H1 (cell line): ENCODE data around the gene WDR13. TPM values are rescaled to one million over a fixed set of nuclear protein-coding genes. Genes with fewer than 3 reads are reported as not detected.

ENCODE experiments used
- CTCF ChIA-PET: fragments of 300-600 bp; sonication (Branson Sonifier 250); formaldehyde crosslinking; loops from one replicate; lab custom pipeline; 2021; ENCODE audit not compliant: partially characterized antibody; lab: Charles Lee
- POLR2A ChIA-PET: fragments of 300-600 bp; sonication (Branson Sonifier 250); formaldehyde crosslinking; loops from one replicate; lab custom pipeline; 2021; ENCODE audit warnings: inconsistent platforms; ENCODE audit not compliant: partially characterized antibody; lab: Charles Lee
- DNase-seq, 2 experiments: peaks; one replicate each; pipeline versions ENCODE4 v3.0.0 to v3.0.0-alpha.2; 2010 to 2022; ENCODE audit warnings: low spot score in 2 of 2, low read depth in 1 of 2, mixed read lengths in 1 of 2
- FAIRE-seq: peaks from 2 replicates; lab custom pipeline; 2011; peaks lifted over from hg19 to GRCh38; lab: Jason Lieb, UNC
- H2AFZ ChIP-seq: 2 replicates; pipeline ENCODE4 v1.8.1; 2012; ENCODE audit warnings: low read length, inconsistent platforms
- H2AK5ac ChIP-seq: 2 replicates; pipeline ENCODE4 v1.6.1; 2013; ENCODE audit warnings: low read depth, low read length
- H2BK120ac ChIP-seq: replicated peaks from 2 replicates; pipeline ENCODE3; 2013; ENCODE audit warnings: low read depth, low read length, inconsistent platforms
- H2BK12ac ChIP-seq: 2 replicates; pipeline ENCODE4 v1.6.1; 2013; ENCODE audit warnings: low read depth, low read length
- H2BK15ac ChIP-seq: 2 replicates; pipeline ENCODE4 v1.6.1; 2013; ENCODE audit warnings: low read length
- H2BK20ac ChIP-seq: 2 replicates; pipeline ENCODE4 v1.6.1; 2013; ENCODE audit warnings: low read length
- H2BK5ac ChIP-seq: 2 replicates; pipeline ENCODE4 v1.6.1; 2013; ENCODE audit warnings: low read depth, low read length
- H3K14ac ChIP-seq: 2 replicates; pipeline ENCODE4 v1.6.1; 2013; ENCODE audit warnings: inconsistent platforms; ENCODE audit not compliant: insufficient read length
- H3K18ac ChIP-seq: 2 replicates; pipeline ENCODE4 v1.6.1; 2013; ENCODE audit warnings: low read length; ENCODE audit errors: extremely low read depth
- H3K23ac ChIP-seq: 2 replicates; pipeline ENCODE4 v1.6.1; 2013; ENCODE audit warnings: inconsistent platforms; ENCODE audit not compliant: insufficient read length
- H3K23me2 ChIP-seq: 2 replicates; pipeline ENCODE4 v1.6.1; 2013; ENCODE audit warnings: low read depth, low read length
- H3K27ac ChIP-seq: 2 replicates; pipeline ENCODE4 v1.6.1; 2011; ENCODE audit warnings: low read depth, low read length, inconsistent platforms
- H3K27me3 ChIP-seq, 4 experiments: replicated peaks in 1 of 4; 1 replicate in 1 of 4; 2 replicates in 3 of 4; pipeline versions ENCODE4 v1.6.1 to v1.8.1; 2011 to 2013; ENCODE audit warnings: low read length in 3 of 4, mild to moderate bottlenecking in 3 of 4, inconsistent platforms in 2 of 4, mixed read lengths in 2 of 4, moderate library complexity in 1 of 4; ENCODE audit not compliant: control insufficient read depth in 3 of 4, insufficient read depth in 3 of 4; ENCODE audit errors: extremely low read depth in 1 of 4
- H3K36me3 ChIP-seq, 4 experiments: 2 replicates each; pipeline versions ENCODE4 v1.6.1 to v1.8.1; 2011 to 2013; ENCODE audit warnings: mild to moderate bottlenecking in 4 of 4, low read length in 3 of 4, moderate library complexity in 2 of 4, control low read depth in 1 of 4, inconsistent platforms in 1 of 4; ENCODE audit not compliant: insufficient read depth in 4 of 4, control insufficient read depth in 2 of 4
- H3K4ac ChIP-seq: replicated peaks from 2 replicates; pipeline ENCODE3; 2013; ENCODE audit warnings: low read length, low read depth, mixed read lengths, inconsistent platforms; ENCODE audit not compliant: insufficient read length
- H3K4me1 ChIP-seq, 4 experiments: replicated peaks in 1 of 4; 1 replicate in 1 of 4; 2 replicates in 3 of 4; pipeline versions ENCODE4 v1.6.1 to v1.8.1; 2011 to 2013; ENCODE audit warnings: low read length in 3 of 4, inconsistent platforms in 2 of 4, mixed read lengths in 1 of 4; ENCODE audit not compliant: insufficient read depth in 4 of 4, control insufficient read depth in 3 of 4
- H3K4me2 ChIP-seq, 2 experiments: 2 replicates each; pipeline versions ENCODE4 v1.6.1 to v1.8.1; 2011 to 2013; ENCODE audit warnings: low read depth in 2 of 2, low read length in 2 of 2, control low read depth in 1 of 2, inconsistent platforms in 1 of 2, mild to moderate bottlenecking in 1 of 2; ENCODE audit not compliant: insufficient read depth in 1 of 2
- H3K4me3 ChIP-seq, 4 experiments: fragments of 200-600, 300-600 bp in 1 of 4; sonication (generic), shearing (Covaris generic), sonication (Bioruptor Twin) in 1 of 4; 2 replicates each; pipeline versions ENCODE4 v1.5.1 to v1.8.1; 2011 to 2016; ENCODE audit warnings: low read length in 4 of 4, low read depth in 3 of 4, control low read depth in 2 of 4, inconsistent platforms in 2 of 4, mild to moderate bottlenecking in 2 of 4, mixed read lengths in 1 of 4, moderate library complexity in 1 of 4; ENCODE audit not compliant: insufficient read depth in 2 of 4; ENCODE audit errors: extremely low read depth in 1 of 4
- H3K56ac ChIP-seq: replicated peaks from 2 replicates; pipeline ENCODE3; 2013; ENCODE audit warnings: low read depth, mild to moderate bottlenecking, mixed read lengths, low read length, inconsistent platforms; ENCODE audit not compliant: insufficient read length
- H3K79me1 ChIP-seq: 2 replicates; pipeline ENCODE4 v1.6.1; 2013; ENCODE audit warnings: low read depth, low read length, control low read depth
- H3K79me2 ChIP-seq, 2 experiments: 2 replicates each; pipeline versions ENCODE4 v1.6.1 to v1.8.1; 2012 to 2013; ENCODE audit warnings: low read length in 2 of 2, mild to moderate bottlenecking in 2 of 2, inconsistent platforms in 1 of 2; ENCODE audit not compliant: insufficient read depth in 2 of 2, control insufficient read depth in 1 of 2
- H3K9ac ChIP-seq, 4 experiments: replicated peaks in 1 of 4; 1 replicate in 1 of 4; 2 replicates in 3 of 4; pipeline versions ENCODE4 v1.6.1 to v1.8.1; 2011 to 2013; ENCODE audit warnings: low read depth in 3 of 4, low read length in 3 of 4, control low read depth in 2 of 4, mild to moderate bottlenecking in 2 of 4, moderate library complexity in 2 of 4, inconsistent platforms in 1 of 4; ENCODE audit errors: extremely low read depth in 1 of 4
- H3K9me3 ChIP-seq, 2 experiments: 2 replicates each; pipeline versions ENCODE4 v1.6.1 to v1.8.1; 2012 to 2013; ENCODE audit warnings: mild to moderate bottlenecking in 2 of 2, moderate library complexity in 2 of 2, control low read depth in 1 of 2, inconsistent platforms in 1 of 2, low read depth in 1 of 2, low read length in 1 of 2, mixed read lengths in 1 of 2; ENCODE audit not compliant: insufficient read depth in 2 of 2
- H4K20me1 ChIP-seq, 2 experiments: replicated peaks in 1 of 2; 2 replicates each; pipeline versions ENCODE3 to v1.8.1; 2011 to 2013; ENCODE audit warnings: inconsistent platforms in 2 of 2, low read length in 2 of 2, mild to moderate bottlenecking in 1 of 2; ENCODE audit not compliant: insufficient read depth in 2 of 2, control insufficient read depth in 1 of 2
- H4K5ac ChIP-seq: 2 replicates; pipeline ENCODE4 v1.6.1; 2013; ENCODE audit warnings: low read length, low read depth, mixed read lengths, inconsistent platforms; ENCODE audit not compliant: insufficient read length
- H4K8ac ChIP-seq: 2 replicates; pipeline ENCODE4 v1.8.0; 2013; ENCODE audit warnings: mild to moderate bottlenecking, moderate library complexity, low read length, inconsistent platforms; ENCODE audit not compliant: insufficient read depth; ENCODE audit errors: extremely low read depth
- H4K91ac ChIP-seq: replicated peaks from 2 replicates; pipeline ENCODE3; 2013; ENCODE audit warnings: low read length, mixed read lengths, inconsistent platforms; ENCODE audit not compliant: insufficient read length
- NRF1 ChIP-seq: IDR thresholded peaks from 2 replicates; pipeline ENCODE4 v1.6.1; 2011; ENCODE audit warnings: mild to moderate bottlenecking, low read depth, low read length, improper control_type of control experiment
- TCF12 ChIP-seq: IDR thresholded peaks from 2 replicates; pipeline ENCODE4 v1.6.1; 2011; ENCODE audit warnings: low read depth, mild to moderate bottlenecking, low read length
- WGBS, 2 experiments: shearing (Covaris generic) in 1 of 2; methylation state at CpG; one replicate each; pipeline versions ENCODE4 v1.1.6 to v1.1.7; 2013 to 2015; ENCODE audit warnings: low lambda C conversion rate in 2 of 2, mixed read lengths in 2 of 2, inconsistent platforms in 1 of 2, low coverage in 1 of 2, missing lambda C conversion rate in 1 of 2; ENCODE audit not compliant: insufficient replicate concordance in 2 of 2, insufficient coverage in 1 of 2, insufficient read length in 1 of 2; ENCODE audit errors: extremely low coverage in 1 of 2, missing lambda C conversion rate in 1 of 2; 5-methylcytosine and 5-hydroxymethylcytosine counted together
- polyA plus RNA-seq, 7 experiments: library from polyadenylated mRNA; depleted of rRNA in 3 of 7; stranded (reverse) in 5 of 7; unstranded in 2 of 7; fragments of >200 nt in 5 of 7; fragments of 200-250 nt in 2 of 7; gene quantifications; 1 replicate in 5 of 7; 2 replicates in 1 of 7; 4 replicates in 1 of 7; pipeline versions ENCODE4 v1.2.1 to v1.2.3, GENCODE V29; 2011 to 2013; ENCODE audit warnings: missing spikeins in 2 of 7, mixed read lengths in 2 of 7
- total RNA-seq: library from RNA; stranded (reverse); fragmentation: NEBNext Ultra II Directional; extraction: Animal tissue kit (Norgen Biotek cat#: 25700); gene quantifications from 2 replicates; pipeline ENCODE4 v1.2.1, GENCODE V29; 2021

Gene WDR13
- total and polyA plus RNA-seq, 2 of the 8 experiments (the other 6 are each of a cell fraction or from before 2014, with no cell fraction given) = 19.4 to 46.3 TPM

- Histone ChIP-seq H2BK5ac (no peak overlapping the region), H3K79me1 (no peaks in the 10 kb centered on the region), H2BK15ac (no peak overlapping the region), H3K4me3 (no peak overlapping the region), H3K79me2 (no peaks in the 10 kb centered on the region), H3K14ac (no peak overlapping the region), H2AK5ac (no peak overlapping the region), H3K18ac (no peak overlapping the region), H4K8ac (no peak overlapping the region), H2BK12ac (no peak overlapping the region), H3K23me2 (peaks cover 2% of the 10 kb centered on the region; the same call in 1 of the 2 replicates), H4K20me1 (no peaks in the 10 kb centered on the region), H3K9me3 (no peaks in the 10 kb centered on the region), H3K4me2 (no peak overlapping the region), H4K5ac (no peak overlapping the region), H4K91ac (no peak overlapping the region), H3K56ac (no peak overlapping the region), H3K27me3 (no peaks in the 10 kb centered on the region), H3K9ac (no peak overlapping the region), H3K4ac (no peak overlapping the region), H2AFZ (no peak overlapping the region), H2BK120ac (no peak overlapping the region), H2BK20ac (no peak overlapping the region), H3K23ac (no peak overlapping the region), H3K36me3 (no peaks in the 10 kb centered on the region; a peak in 1 of 8 replicates), H3K4me1 (no peaks in the 10 kb centered on the region), H3K27ac (no peak overlapping the region)
- 87% methylated on average over 5 of the region's 5 CpGs; no CpG with 5 or more reads in 1 of the 2 experiments for WGBS, 2 experiments
- FAIRE-seq = no peak
- TF ChIP-seq NRF1 = no peak
- no peak for TF ChIP-seq TCF12
- no peak for DNase-seq
- CTCF ChIA-PET = interaction anchor here (1.3 kb wide), 1 partner anchor 13 kb away, joined by 4 read pairs; no protein-coding TSS in a partner anchor
- POLR2A ChIA-PET = interaction anchor here (0.6 to 6.7 kb wide), 3 partner anchors 15 to 26 kb away, joined by 3 to 27 read pairs (median 3); partner anchors contain the start of gene RBM3
These were observed 4.3 kb upstream of the WDR13 start for GRCh38 chrX:48592971-48593370.
